T-helper 2 cell treated with Interferon-gamma antibody and Interleukin-4, amounts not matched to agents 100 ng/mL and 5 ng/mL, for 36 hours (primary cell): ENCODE results near the gene CRMP1. TPM values are rescaled to one million over a fixed set of nuclear protein-coding genes. Genes with fewer than 3 reads are reported as not detected.

ENCODE experiments used
- intact Hi-C: fragments of 100-400 bp; cut with micrococcal nuclease; formaldehyde crosslinking; loops from one replicate; pipeline ENCODE4 v1.15.1; 2023
- total RNA-seq: library from RNA; stranded (reverse); gene quantifications from 2 replicates; pipeline ENCODE4 v1.2.3, GENCODE V29; 2022

Gene CRMP1
- 0.66 and 0.95 TPM in 2 replicates for total RNA-seq

- intact Hi-C loops = loop anchor here (5.0 kb wide), 1 partner anchor 1026 kb away; no protein-coding TSS in a partner anchor
Observed at GRCh38 chr4:5893004-5893580, at the start of gene CRMP1. Gene CRMP1 (minus strand): TSS chr4:5893086. CDS start chr4:5892969, 117 bp downstream.

GRCh38 chr4:5941601-5942000 lies 48.7 kb upstream of the CRMP1 start:
- intact Hi-C loops = no loop called here

GRCh38 chr4:5940470-5941203 lies 47.8 kb upstream of the CRMP1 start:
- intact Hi-C loops = no loop called here

- intact Hi-C loops = no loop called here
Observed at GRCh38 chr4:5933996-5934831, 41.3 kb upstream of the CRMP1 start.

- intact Hi-C loops = no loop called here
Observed at GRCh38 chr4:5933116-5933515, 40.2 kb upstream of the CRMP1 start.

- intact Hi-C loops = no loop called here
Observed at GRCh38 chr4:5932035-5932568, 39.2 kb upstream of the CRMP1 start.

GRCh38 chr4:5931526-5931925 lies 38.6 kb upstream of the CRMP1 start:
- intact Hi-C loops = no loop called here

- intact Hi-C loops = no loop called here
Observed at GRCh38 chr4:5930876-5931275, 38.0 kb upstream of the CRMP1 start.

GRCh38 chr4:5930456-5930855 lies 37.6 kb upstream of the CRMP1 start:
- intact Hi-C loops = no loop called here

- intact Hi-C loops = no loop called here
Observed at GRCh38 chr4:5928844-5929420, 36.0 kb upstream of the CRMP1 start.

- intact Hi-C loops = no loop called here
Observed at GRCh38 chr4:5928274-5928673, 35.4 kb upstream of the CRMP1 start.

GRCh38 chr4:5927747-5928146 lies 34.9 kb upstream of the CRMP1 start:
- intact Hi-C loops = no loop called here

GRCh38 chr4:5927116-5927515 lies 34.2 kb upstream of the CRMP1 start:
- intact Hi-C loops = no loop called here

- intact Hi-C loops = no loop called here
Observed at GRCh38 chr4:5926598-5926997, 33.7 kb upstream of the CRMP1 start.

GRCh38 chr4:5925419-5926200 lies 32.7 kb upstream of the CRMP1 start:
- intact Hi-C loops = no loop called here

- intact Hi-C loops = no loop called here
Observed at GRCh38 chr4:5924461-5925125, 31.7 kb upstream of the CRMP1 start.

GRCh38 chr4:5923376-5923775 lies 30.5 kb upstream of the CRMP1 start:
- intact Hi-C loops = no loop called here

GRCh38 chr4:5922556-5922955 lies 29.7 kb upstream of the CRMP1 start:
- intact Hi-C loops = no loop called here

- intact Hi-C loops = no loop called here
Observed at GRCh38 chr4:5921981-5922380, 29.1 kb upstream of the CRMP1 start.
